Stimulated activated CD4-positive, alpha-beta T cell treated with anti-CD3 and anti-CD28 coated beads, Interleukin-1b, Interleukin-23, amount 100 ng/mL, for 4 hours (primary cell): ENCODE measurements around the gene TDP1.

Experiments
- DNase-seq, 2 donors: peaks; one replicate each; pipeline ENCODE4 v3.0.0-alpha.2; 2020; ENCODE audit warnings: low read depth in 2 of 2

The TDP1 gene

DNA sequence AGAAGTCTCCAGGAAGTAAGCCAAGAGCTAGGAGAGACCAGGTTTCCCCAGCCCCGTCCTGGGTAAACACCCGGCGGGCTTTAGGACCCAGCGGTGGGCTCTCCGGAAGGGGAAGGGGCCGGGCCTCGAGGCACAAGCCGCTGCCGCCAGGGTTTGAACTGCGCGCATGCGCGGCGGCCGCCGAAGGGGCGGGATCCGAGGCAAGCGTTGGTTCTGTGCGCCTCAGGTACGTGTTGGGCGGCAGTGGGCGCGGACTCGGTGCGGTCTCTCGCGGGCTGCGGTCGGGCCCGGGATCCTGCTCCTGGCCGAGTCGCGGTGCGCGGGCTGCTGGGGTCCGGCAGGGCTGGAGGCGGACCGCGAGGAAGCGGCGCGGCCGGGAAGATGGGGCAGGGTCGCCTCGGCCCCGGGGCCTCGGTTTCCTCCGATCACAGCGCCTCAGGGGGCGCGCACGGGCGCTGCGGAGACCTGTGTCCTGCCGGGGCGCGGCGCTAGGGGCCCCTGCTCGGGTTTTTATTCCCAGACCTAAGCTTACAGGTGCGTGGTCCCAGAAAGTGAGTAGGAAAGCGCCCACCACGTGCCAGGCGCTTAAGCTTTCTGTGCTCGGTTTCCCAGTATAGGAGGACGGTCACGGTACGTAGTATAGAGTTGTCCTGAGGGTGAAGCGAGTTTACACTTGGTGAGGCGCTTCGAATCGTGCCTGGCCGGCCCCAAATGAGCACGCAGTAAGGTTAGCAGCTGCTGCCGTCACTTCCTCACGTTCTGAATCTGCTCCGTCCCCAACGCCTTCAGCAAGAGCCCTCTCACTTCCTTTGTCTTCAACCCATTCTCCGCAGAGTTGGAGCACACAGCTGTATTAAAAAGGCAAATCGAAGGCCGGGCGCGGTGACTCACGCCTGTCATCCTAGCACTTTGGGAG is at the start of gene TDP1:
Gene TDP1, plus strand, starts transcription at position 183 of the 916 bp plus-strand sequence. CDS start 7,188 bp downstream, outside the sequence.
- peak; percentile 94 for DNase-seq

DNA sequence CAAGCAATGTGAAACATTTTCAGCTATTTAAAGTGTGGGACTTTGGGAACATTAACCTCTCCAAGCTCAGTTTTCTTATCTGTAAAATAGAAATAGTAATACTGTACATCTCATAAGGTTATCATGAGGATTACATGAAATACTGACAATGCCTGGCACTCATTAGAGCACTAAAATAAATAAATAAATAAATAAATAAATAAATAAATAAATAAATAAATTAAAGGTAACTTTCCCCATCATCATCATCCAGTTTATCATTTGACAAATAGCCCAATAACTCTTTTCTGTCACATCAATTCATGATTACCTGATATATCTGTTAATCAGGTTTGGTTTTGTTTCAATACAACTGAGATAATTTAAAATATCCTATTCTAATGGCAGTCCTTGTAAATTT is 49.7 kb upstream of the TDP1 start:
- no peak for DNase-seq

DNA sequence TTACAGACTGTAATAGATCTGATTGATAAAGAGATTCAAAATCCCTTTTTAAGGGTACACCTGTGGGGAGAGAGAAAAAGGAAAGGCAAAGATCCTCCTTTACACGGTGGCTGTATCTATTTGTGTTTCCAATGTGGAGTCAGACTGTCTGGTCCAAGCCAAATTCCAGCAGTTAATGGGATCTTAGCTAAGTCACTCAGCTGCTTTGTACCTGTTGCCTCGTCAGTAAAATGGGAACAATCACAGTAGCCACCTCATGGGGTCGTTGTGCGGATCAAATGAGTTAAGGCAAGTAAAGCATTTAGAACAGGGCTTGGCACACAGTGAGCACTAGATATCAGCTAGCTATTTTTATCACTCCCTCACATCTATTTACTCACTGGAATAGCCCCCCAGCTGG is 48.1 kb upstream of the TDP1 start:
- no peak for DNase-seq

DNA sequence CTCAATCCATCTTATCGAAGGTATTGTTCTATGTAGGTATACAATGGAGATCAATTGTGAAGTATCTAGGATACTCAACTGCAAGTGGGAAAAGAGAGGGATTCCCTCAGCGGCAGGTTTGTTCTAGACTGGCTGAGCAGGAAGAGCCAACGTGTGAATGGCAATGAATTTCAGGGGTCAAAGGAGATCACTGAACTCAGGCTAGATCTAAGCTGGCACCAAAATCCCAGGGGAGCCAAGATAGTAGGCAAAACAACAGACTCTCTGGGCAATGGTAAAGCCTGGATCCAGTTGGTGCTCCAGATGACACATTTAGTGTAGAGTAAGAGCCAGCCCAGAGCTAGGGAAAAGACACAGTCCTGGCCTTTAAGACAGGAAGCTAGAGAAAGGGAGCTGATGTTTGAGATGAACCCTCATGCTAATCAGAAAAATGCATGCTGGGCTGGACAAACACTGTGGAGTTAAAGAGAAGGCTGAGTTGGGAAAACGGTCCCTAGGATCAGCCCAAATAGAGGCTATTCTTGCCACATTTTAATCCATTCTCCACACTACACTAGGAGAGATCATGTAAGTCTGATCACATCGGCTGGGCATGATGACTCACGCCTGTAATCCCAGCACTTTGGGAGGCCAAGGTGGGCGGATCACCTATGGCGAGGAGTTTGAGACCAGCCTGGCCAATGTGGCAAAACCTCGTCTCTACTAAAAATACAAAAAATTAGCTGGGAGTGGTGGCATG is 46.8 kb upstream of the TDP1 start:
- no peak for DNase-seq

DNA sequence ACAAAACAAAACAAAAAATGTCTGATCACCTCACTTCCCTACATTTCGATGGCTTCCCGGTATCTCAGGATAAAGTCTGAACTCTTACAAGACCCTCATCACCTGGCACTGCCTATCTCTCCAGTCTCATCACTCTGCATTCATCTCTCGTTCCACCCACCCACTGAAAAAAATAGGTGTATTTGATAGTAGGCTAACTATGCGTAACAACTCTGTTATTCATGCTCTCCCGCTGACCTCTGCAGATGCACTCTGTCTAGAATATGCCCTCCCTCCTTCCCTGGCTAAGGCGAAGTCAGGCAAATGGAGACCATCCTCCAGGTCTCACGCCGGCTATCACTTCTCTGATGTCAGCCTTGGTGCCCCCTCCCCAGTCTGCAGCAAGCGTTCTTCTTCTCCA is 46.1 kb upstream of the TDP1 start:
- DNase-seq = no peak

DNA sequence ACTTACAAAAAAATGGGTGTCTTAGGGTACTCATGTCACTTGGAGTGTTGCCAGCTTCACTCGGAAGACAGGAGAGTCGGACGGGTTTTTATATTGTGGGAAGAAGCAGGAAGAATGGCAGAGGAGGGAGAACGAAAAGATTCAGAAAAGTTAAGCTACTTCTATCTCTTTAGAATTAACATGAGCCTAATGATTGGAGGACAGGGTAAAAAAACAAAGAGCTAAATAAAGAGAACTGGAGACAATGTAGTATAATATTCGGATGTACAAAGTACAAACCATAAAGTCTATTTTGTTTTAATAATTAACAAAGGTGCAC is 45.1 kb upstream of the TDP1 start:
- no peak for DNase-seq

DNA sequence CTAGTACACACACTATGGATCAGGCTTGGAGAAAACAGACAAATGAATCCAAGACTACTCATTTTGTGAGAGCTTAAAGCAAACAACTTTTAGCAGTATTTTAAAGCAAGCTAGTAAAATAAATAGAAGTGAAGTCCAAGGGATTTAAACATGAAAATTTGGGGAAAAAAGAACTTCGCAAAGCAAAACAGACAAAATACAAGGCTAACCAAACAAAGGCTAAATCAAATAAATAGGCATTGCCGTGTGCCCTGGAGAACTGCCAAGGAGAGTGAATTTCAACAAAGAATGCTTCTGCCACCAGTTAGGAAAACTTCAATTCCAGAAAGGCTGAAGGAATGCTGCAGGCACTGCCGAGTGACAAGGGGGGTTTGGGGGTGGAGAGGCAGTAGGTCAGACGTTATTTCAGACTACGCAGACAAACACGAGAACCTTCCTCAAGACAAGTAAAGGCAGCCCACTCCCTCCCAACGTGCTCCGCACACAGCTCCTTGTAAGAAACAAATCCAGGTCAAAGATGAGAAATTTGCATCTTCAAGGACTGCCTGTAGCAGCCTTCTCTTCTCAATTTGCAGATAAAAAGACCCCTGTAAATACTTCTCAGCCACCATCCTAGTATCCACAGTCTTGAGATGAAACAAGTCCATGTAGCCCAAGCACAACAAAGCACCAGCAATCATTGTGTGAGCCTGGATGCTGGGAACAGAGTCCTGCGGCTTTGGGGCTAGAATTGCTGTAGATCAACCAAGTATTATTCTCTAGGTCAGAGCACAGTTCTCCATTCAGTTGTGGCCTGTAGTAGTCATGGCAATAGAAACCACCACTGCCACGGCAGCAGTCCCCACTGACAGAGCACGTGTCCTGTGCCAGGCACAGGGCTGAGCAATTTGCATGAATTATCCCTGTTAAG is 44.5 kb upstream of the TDP1 start:
- DNase-seq = no peak

DNA sequence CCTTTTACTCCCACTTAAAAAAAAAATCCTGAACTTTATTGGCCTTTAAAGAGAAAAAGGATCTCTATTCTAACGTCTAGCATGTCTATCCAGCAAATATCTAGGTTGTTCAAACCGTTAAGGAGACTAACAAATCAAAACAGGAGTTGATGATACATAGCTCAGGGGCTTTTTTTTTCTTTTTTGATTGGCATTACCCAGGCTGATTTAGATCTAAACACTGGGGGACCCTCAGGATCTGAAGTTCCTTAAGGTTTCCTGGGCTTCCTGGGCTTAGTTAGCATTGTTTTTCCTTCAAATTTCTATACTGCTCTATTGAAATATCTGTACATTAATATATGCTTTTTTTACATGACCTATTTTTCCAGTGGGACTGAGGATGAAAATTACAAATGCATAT is 43.5 kb upstream of the TDP1 start:
- DNase-seq = no peak

DNA sequence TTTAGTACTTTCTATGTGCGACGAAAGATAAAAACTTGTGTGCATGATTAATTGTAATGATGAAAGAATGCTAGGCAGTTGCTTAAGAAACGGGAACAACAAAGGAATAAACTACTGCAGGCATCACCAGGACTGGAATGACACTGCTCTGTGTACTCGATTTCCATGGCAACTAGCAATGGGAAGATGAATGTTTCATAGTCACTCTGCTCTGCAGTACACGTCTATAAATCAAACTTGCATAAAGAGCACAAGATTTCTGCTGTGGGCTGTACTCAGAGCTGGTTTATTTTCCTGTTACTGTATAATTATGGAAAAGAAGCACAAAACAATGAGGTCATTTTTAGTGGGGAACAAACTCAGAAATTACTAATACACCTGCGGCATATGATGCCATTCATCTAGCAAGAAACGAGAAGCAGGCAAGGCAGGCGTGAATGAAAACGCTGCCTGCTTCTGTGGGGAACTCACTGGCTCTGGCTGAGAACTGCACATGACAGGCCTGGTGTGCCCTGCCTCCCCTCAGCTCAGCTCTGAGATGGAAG is 43.0 kb upstream of the TDP1 start:
- no peak for DNase-seq

DNA sequence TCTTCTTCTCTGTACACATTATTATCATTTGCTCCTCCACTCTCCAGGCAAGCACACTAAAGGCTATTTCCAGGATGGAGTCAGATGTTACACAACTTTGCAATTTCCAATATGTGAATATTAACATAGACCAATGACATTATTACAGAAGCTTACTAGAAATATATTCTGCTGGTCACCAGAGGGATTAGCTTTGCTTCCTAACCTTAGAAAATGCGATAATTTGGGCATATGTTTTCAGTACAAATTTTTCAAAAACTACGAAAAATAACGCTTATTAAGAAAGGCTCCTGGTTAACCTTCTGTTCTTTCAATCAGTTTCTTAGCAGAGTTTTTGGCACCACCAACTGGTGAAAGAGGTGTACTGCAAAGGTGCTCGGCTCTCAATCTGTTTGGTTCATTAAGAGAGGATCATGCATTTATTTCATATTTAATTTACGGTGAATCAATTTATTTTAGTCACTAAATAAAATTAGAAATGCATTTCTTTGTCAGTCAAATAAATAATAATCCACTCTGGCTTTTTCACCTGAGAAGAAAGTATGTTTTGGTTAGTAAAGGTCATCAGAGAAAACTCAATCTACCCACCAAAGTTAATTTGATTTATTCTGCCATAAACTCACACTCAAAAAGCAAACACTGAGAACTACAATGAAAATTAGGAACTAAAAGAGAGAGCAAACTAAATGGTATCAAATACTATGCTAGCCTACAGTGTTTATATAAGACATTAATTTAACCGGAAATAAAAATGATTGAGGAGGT is 40.4 kb upstream of the TDP1 start:
- peak; percentile 26 to 54 for DNase-seq

DNA sequence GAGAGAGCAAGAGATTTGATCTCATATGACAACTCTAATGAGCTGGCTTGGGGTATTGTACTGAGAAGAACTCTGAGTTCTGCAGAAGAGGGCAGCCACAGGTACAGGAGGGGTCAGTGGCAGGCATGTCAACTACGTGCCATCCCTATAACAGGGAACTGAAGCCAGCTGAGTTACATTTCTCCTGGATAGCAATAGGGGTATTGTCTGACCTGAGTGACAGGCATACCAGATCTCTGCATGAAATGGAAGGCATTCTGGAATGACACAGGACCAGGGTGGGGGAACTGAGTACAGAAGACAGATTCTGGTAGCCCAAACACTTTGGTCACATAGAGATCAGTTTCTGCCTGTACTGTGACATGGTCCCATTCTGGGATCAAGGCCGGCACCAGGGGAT is 37.0 kb upstream of the TDP1 start:
- no peak for DNase-seq

DNA sequence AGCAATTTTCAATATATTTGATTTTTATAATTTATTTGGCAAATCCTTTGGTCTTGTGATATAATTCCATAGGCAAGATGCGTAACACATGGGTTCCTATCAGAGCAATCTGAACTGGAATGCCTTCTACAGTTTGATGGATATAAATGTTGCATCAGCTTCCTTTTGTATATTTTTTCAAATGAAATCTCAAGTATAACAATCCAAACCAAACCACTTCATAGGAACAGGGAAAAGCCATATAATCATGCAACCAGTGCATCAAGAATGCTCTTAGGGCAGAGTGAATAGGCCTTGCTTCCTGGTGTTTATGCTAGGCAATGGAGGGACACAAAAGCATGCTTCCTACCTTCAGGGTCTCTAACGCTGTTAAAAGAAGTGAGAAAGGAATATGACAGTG is 35.7 kb upstream of the TDP1 start:
- DNase-seq = no peak

DNA sequence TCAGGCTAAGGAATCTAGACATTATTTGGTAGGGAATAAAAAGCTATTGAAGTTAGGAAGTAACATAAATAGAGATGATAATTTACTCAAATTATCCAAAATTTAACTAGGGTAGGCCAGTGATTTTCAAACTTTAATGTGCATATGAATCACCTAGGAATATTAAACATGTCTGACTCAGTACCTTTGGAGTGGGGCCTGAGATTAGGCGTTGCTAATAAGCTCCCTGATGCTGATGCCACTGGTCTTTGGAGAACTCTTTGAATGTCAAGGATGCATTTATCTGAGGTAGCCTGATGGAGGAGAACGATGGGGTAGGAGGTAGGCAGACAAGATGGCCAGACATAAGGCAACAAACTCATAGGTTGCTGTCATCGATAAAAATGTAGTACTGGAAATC is 34.4 kb upstream of the TDP1 start:
- DNase-seq = no peak

DNA sequence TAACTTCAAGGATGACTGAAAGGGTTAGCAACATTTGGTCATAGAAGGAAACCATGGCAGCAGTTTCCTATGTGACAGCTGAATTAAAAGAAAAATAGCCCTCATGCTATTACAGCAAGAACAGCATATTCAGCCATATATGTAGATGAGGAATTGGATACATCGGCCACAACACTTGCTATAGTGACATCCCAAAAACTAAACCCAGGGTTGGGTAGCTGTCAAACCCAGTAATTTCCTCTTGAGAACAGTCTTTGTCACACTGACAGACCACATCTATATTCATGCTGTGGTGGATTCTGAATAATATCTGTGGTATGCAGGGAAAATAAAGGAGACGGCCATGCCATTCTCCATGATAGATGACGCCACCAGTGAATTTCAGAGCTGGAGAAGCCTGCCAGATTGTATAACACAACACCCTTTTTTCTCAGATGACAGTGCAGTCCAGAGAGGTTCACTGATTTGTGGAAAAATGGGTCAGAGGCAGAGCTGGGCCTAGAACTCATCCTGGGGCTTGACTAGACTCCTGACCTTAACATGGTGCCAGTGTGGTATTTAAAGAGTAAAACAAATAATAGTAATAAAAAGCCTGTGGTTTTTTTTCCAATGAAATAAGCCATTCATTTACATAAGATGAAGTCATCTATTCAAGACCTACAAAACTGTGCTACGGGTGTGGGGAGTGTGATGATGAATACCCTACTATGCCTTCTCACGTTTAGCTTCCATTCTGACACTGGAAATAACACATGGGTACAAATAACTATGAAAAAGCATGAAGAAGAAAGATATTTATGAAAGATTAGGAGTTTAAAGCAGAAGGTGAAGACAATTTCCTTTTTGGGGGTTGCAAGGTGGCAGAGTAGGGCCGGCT is 33.5 kb upstream of the TDP1 start:
- DNase-seq = no peak

DNA sequence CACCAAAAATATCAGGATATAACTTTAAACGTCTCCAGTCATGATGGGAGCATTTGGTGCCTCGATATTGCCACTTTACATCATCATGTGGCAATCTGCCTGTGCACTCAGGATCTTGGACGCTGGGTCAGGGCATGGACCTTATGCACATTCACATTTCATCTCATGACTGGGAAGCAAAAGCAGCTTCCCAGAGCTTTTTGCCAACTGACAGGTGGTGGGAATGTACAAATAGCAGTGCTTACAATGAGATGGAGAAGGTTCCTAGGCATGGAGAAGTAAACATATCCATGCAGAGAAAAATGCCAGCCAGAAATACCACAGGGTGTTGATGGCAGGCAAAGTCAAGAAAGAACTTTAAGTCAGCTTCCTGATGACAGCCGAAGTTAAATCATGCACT is 31.5 kb upstream of the TDP1 start:
- no peak for DNase-seq

DNA sequence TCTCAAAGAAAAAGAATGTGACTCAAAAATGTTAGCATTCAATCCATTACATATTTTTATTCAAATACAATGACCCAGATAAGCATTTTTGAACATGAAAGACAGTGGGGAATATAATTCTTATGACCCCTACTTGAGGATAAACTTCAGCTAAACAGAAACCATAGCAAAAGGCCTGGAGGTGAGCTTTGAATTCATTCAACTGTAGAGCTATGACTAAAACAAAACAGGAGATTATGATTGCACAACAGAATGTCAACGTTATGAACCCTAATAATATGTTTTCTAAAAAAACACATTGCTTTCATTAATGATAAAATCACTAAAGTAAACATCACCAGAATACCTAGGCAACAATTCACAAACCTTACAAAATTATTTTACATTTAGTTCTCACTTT is 29.0 kb upstream of the TDP1 start:
- no peak for DNase-seq

DNA sequence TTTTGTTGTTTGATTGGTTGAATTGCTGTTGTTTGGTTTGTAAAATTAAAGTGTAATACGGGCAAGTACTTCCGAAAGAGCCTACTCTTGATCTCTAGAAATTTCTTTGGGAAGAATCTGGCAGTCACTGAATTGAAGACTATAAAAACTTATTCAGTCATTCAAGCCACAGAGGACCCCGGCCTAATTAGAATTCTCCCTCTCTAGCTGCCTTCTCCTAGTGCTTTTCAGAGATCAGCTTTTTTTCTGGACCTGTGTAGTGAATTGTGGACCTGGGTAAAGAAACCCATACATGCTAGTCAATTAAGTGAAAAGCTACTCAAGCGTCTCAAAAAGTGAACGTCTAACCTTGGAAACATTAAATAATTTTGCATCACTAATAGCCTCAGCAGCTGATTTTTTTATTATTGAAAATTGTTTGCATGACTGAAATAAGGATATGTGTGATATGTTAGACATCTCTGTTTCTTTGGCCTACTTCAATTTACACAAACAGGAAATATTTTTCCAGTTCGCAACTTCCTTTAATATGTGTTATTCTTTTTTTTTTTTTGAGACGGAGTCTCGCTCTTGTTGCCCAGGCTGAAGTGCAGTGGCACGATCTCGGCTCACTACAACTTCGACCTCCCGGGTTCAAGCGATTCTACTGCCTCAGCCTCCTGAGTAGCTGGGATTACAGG is 28.4 kb upstream of the TDP1 start:
- DNase-seq = no peak

DNA sequence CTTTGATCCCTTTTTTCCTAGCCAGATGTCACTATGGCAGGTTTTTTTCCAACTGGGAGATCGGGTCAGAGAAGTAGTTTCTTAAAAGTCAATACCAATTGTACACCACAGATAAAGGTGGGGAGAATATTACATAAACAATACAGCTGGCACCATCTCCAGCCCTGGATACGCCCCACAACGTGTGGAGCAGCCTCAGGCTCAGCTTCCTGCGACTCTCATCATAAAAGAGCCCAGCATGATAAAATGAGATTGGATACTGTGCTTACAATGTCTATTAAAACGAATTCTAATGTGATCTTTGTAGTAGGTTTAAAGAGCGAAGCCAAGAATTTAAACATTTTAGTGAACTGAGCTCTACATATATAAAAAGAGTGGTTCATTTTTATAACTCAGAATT is 22.7 kb upstream of the TDP1 start:
- no peak for DNase-seq

DNA sequence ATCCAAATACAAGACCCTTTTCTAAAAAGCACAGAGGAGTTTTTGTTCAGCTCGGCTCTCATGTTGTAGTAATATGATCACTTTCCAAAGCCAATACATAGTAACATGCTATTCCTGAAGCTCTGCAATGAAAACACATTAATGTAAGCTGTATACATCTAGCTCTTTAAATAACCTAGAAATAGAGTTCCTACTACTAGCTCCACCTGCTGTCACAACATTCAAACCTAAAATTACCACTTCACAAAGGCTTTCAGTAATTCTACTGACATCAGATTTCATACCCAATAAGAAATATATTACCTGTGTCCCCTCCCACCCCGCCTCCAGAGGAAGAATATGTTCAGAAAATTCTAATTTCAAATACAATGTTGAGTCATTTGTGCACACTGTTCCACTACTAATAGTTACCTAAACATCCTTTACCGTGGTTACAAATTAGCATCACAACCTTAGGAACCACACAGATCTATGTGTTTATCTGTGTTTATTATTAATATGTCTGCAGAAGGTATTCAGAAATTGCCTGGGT is 19.0 kb upstream of the TDP1 start:
- no peak for DNase-seq
